ENCODE measurements around the gene ACTL10.
A peak's percentile ranks its signal among the peaks of the same experiment; 100 is the strongest.

Gene ACTL10

GRCh38 chr20:33664762-33665144 is 2.0 kb upstream of the ACTL10 start (continued):
- TF ChIP-seq ZNF174 (tag by site-specific recombination; IDR thresholded peaks at IDR 0.05) (no peak), ZEB2 (tag by site-specific recombination; IDR thresholded peaks at IDR 0.05) (no peak), ZNF114 (tag by site-specific recombination; IDR thresholded peaks at IDR 0.05) (no peak), ZNF362 (tag by site-specific recombination; IDR thresholded peaks at IDR 0.05) (no peak), ZNF140 (tag by site-specific recombination; IDR thresholded peaks at IDR 0.05) (no peak), ZNF19 (tag by site-specific recombination; IDR thresholded peaks at IDR 0.05; ENCODE audit: low read depth) (no peak), ZNF600 (tag by site-specific recombination; IDR thresholded peaks at IDR 0.05) (0 out of 2 replicates have a peak, but pooled peaks have one; percentile 77), ZNF423 (tag by site-specific recombination; IDR thresholded peaks at IDR 0.05) (no peak)

- Histone ChIP-seq H3K36me3 (ENCODE audit: control insufficient read depth in 2 of 2, insufficient read depth in 1 of 2, low read length in 2 of 2) (peaks cover 0 to 52% of the 10 kb centered on the region in 2 experiments; a peak in 1 of 3 replicates), H3K4me3 (ENCODE audit: low read depth, low read length) (no peak overlapping the region), H3K27ac (ENCODE audit: extremely low read depth, low read depth, low read length) (no peak overlapping the region), H3K9me3 (ENCODE audit: control insufficient read depth, insufficient read depth, low read depth, low read length) (no peaks in the 10 kb centered on the region), H3K4me1 (ENCODE audit: control insufficient read depth, insufficient read depth, low read length) (no peaks in the 10 kb centered on the region)
- POLR2A ChIA-PET = interaction anchor here (0.8 to 1.8 kb wide), 8 partner anchors 7 to 266 kb away, joined by 3 to 5 read pairs (median 3); partner anchors contain the start of genes CDK5RAP1 and E2F1
- CTCF ChIA-PET = interaction anchor here (0.6 to 1.5 kb wide), 8 partner anchors 14 to 765 kb away, joined by 3 to 5 read pairs (median 3); partner anchors contain the start of gene ZNF341
- TF ChIP-seq ZIC2 (tag by site-specific recombination; IDR thresholded peaks at IDR 0.05) (no peak), ZNF558 (tag by site-specific recombination; IDR thresholded peaks at IDR 0.05) (no peak), ZBTB10 (tag by site-specific recombination; IDR thresholded peaks at IDR 0.05) (no peak), HOXD13 (CRISPR knock-in tag; IDR thresholded peaks at IDR 0.05; ENCODE audit: borderline replicate concordance) (no peak), ZNF311 (tag by site-specific recombination; IDR thresholded peaks at IDR 0.05; ENCODE audit: borderline replicate concordance) (no peak), INSM2 (tag by site-specific recombination; IDR thresholded peaks at IDR 0.05) (no peak), ZNF211 (tag by site-specific recombination; IDR thresholded peaks at IDR 0.05; ENCODE audit: low read depth) (no peak), WT1 (tag by site-specific recombination; IDR thresholded peaks at IDR 0.05) (no peak), PATZ1 (tag by site-specific recombination; IDR thresholded peaks at IDR 0.05) (no peak), ZNF776 (tag by site-specific recombination; IDR thresholded peaks at IDR 0.05; ENCODE audit: borderline replicate concordance) (no peak), ZNF626 (tag by site-specific recombination; IDR thresholded peaks at IDR 0.05) (no peak), ZNF19 (tag by site-specific recombination; IDR thresholded peaks at IDR 0.05; ENCODE audit: low read depth) (no peak), PRDM10 (tag by site-specific recombination; IDR thresholded peaks at IDR 0.05) (no peak), ZBTB8A (tag by site-specific recombination; IDR thresholded peaks at IDR 0.05) (no peak), REST (tag by site-specific recombination; IDR thresholded peaks at IDR 0.05) (no peak)
Observed at GRCh38 chr20:33667245-33667675, 517 bp downstream of the ACTL10 start.
